Melanocyte of skin (primary cell): ENCODE measurements around the gene MYOM3. TPM values are rescaled to one million over a fixed set of nuclear protein-coding genes. Genes with fewer than 3 reads are reported as not detected.

Experiments used
- total RNA-seq, 2 donors: library from RNA; depleted of rRNA; stranded (reverse); fragments of >200 nt; gene quantifications; 2 replicates each; pipeline ENCODE4 v1.2.3, GENCODE V29; 2012

Gene MYOM3
- total RNA-seq = not detected

DNA sequence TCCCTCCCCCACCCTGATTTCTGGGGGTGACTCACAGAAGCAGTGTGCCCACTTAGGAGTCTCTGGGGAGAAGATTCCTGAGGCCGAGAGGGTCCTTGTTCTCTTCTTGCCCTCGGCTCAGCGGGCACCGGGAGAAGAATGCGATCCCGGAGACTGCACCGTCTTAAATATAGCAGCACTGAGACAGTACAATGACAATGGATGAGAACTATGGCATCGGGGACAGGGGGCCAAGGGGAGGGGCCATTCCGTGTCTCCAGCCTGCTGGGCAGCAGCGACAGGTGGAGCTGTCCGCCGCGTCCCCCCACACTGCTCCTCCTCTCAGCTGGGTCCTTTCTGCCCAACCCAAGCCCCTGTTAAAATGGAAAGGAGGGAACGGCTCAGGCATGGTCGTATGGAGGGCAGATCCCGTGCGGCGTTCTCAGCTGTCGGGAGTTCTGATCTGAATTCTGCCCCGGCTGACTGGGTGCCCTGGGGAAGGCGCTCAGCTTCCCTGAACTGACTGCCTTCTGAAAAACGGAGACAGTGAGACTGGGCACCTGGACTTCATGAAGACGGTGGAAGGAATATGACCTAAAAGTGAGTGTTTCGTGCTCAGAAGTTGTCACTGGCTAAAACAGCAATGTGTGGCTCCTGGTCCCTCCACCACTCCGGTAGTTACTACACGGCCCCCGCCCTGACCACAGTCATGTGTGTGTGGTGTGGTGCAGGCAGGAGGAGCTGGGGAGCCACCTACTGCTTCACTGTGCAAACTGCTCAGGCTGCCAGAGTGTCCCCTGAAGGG lies at the start of gene MYOM3:
Gene MYOM3, minus strand, starts transcription at position 140 of the 784 bp plus-strand sequence. CDS start 3,499 bp downstream, outside the sequence.

DNA sequence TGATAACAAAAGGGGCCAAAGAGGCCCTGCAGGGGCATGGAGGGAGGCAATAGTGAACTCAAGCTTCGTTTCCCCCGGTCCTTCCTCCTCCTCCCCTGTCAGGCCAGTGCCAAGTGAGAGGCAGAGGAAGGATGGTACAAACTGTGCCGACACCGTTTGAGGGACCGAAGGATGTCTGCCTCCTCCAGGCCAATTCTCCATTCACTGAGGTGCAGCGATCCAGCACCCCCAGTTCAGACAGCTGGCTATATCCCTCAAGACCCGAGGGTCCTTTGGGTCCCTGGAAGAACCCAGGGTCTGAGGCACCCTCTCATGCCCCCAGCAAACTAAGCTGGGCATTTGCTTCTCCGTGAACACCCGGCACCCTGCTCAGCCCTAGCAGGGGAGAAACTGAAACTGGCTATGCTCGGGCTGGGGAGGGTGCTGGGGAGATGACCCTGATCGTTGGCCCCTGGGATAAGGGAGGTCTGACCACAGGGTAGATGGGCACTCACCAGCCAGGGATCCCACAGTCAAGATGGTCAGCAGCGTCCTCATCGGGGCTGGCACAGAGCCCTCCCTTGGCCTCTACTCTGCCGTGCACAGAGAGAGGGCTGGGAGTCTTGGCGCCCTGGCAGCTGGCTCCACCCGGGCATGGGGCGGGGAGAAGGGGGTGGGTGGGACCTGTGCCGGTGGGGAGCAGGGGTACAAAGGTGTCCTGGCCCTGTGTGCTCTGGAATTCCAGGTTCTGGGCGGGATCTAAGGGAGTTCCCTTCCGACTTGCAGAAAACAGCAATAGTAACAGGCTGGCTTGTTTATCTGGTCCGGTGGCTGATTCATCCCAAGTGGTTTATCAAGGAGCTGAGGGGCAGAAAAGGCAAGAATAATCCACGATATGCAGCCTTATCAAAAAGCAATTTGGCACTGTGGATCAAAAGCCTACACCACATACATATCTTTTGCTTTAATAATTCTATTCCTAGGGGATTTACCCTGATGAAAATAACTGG lies 30.9 kb upstream of the MYOM3 start, which contains the start of gene IL22RA1:
Gene IL22RA1, minus strand, starts transcription at position 595 of the 989 bp plus-strand sequence. Its CDS starts 58 bp downstream, at position 537.

Other genes starting within 250 kb of the MYOM3 start
- 10 to 100 TPM; 10.7 to 16.9 TPM for gene FUCA1, start 243.8 kb downstream of the MYOM3 start, total RNA-seq
- not detected for gene CNR2, start 198.8 kb downstream of the MYOM3 start, total RNA-seq
- 10 to 100 TPM; 64.0 to 67.9 TPM for gene PNRC2, start 152.3 kb downstream of the MYOM3 start, total RNA-seq
- gene SRSF10, start 131.8 kb downstream of the MYOM3 start, total RNA-seq = 100 to 1,000 TPM in 1 of 2 donors, 10 to 100 TPM in 1; 60.9 to 100 TPM
- under 1 TPM in 1 of 2 donors, not detected in 1; under 0.01 TPM for gene IL22RA1, start 31.0 kb upstream of the MYOM3 start, total RNA-seq
- under 1 TPM; 0.33 to 0.34 TPM for gene IFNLR1, start 75.2 kb upstream of the MYOM3 start, total RNA-seq
- gene GRHL3, start 207.2 kb upstream of the MYOM3 start, total RNA-seq = not detected